ENCODE data around the gene RPL21.
"Not testable (repeated sequence)": the region's sequence is repeated elsewhere in the genome, so short reads cannot be mapped to it uniquely, and the experiment has no call there.

The RPL21 gene

DNA sequence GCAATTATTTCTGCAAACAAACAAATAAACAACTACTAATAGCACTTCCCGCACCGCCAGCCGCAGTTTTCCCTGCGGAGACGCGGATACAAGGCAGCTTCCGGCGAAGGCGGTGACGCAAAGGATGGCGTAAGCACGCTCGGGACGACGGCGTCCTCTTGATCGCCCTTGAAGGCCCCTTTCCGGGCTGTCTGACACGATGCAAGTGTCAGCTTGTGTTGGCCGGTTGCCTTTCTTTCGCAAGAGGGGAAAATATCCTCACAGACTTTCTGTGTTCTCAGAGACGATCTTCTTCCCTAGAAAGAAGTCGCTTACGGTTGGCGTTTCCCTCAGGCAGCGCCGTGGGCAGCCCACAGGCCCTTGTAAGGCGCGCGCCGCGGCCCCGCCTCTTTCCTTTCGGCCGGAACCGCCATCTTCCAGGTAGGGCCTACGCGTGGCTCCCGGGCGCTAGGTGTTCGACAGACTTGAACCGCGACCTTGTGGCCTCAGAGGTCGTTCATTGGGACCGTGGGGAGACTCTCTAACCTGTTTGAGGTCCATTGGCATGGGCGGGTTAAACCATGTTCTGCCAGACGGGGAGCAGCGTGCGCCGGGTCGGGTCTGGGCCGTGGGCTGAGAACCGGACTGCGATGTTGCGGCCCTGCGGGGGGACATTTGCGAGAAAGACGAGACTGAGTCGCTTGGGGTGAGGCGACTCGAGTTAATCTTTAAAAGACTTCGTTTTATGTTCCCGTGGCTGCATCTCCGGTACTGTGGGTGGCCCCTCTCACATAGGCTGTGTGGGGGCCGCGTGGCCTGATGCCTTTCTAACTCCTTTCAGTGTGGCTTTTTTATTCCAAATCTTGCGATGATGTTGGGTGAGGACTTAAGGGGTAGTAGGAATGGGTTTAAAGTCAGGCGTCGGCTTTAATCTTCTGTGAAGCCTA is at the start of gene RPL21:
Gene RPL21 (plus strand): TSS at position 393 of the 926 bp plus-strand sequence. CDS start 2,219 bp downstream, outside the sequence.
- peak; percentile 57 for DNase-seq (ENCODE audit: insufficient read length, low spot score)
- peak; percentile 72 for TF ChIP-seq POLR2A (IDR thresholded peaks at IDR 0.05; ENCODE audit: low read depth, low read length)
- FAIRE-seq = peak; percentile 70

DNA sequence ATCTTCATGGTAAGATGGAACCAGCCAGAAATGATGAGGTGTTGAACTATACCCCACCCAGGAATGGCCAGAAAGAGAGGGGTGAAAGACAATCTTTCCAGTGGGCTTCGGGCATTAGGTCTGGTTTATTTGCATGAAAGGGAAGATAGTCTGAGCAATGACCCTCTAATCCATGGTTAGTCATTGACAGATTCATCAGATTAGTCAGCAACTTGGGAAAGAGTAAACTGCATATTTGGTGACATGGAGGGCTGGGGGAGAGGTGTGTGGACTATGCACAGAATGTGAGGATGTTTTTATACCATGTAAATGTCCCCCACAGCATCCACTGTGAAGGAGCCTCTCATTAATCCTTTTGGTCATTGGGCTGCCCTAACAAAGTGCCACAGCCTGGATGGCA is 49.7 kb upstream of the RPL21 start:
- TF ChIP-seq POLR2A (IDR thresholded peaks at IDR 0.05; ENCODE audit: low read depth, low read length) = no peak
- FAIRE-seq (no peak), DNase-seq (ENCODE audit: insufficient read length, low spot score) (no peak)

DNA sequence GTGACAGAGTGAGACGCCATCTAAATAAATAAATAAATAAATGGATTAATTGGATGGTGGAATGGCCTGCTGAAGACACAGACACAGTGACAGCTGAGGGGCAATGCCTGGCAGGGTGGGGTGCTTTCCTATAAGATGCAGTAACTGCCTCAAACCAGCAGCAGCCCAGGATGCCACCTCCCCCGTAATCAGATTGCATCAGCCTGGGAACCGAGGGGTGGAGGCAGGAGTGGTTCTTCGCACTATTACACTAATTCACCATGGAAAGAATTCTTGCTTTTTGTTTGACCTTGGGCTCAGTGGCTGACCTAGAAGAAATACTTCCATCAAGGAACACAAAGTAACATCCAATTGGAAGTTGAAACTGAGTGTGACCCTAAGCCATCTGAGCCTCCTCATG is 48.2 kb upstream of the RPL21 start:
- DNase-seq (ENCODE audit: insufficient read length, low spot score) = no peak
- no peak for FAIRE-seq
- TF ChIP-seq POLR2A (IDR thresholded peaks at IDR 0.05; ENCODE audit: low read depth, low read length) = no peak

DNA sequence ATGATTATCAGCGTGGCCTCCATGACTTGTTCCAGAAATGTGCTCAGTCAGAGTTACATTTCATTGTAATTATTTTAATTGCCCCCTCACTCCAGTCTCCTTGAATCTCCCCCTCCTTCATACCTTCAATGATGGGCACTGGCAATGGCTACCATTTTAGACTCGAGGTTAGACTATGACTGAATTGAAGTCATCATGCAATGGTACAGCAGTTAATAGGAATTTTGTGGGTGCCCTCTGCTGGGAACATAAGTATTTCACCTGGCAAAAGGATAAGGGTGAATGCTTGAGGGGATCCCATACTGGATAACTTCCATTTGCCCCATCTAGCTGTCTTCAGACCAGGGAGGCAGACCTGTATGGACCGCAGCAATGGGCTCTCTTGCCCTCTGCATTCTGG is 47.5 kb upstream of the RPL21 start:
- DNase-seq (ENCODE audit: insufficient read length, low spot score) (no peak), FAIRE-seq (no peak)
- TF ChIP-seq POLR2A (IDR thresholded peaks at IDR 0.05; ENCODE audit: low read depth, low read length) = no peak

DNA sequence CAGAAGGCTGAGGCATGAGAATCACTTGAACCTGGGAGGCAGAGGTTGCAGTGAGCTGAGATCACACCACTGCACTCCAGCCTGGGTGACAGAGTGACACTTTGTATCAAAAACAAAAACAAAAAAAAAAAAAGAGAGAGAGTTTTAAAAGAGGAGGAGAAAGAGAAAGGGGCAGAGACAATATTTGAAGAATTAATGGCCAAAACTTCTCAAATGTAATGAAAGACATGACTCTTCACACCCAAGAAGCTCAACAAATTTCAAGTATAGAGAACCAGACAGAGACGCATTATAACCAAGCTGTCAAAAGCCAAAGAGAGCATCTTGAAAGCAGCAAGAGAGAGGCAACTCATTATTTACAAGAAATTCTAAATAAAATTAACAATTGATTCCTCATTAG is 42.8 kb upstream of the RPL21 start:
- no peak for FAIRE-seq
- DNase-seq (ENCODE audit: insufficient read length, low spot score) = no peak
- TF ChIP-seq POLR2A (IDR thresholded peaks at IDR 0.05; ENCODE audit: low read depth, low read length) = no peak

DNA sequence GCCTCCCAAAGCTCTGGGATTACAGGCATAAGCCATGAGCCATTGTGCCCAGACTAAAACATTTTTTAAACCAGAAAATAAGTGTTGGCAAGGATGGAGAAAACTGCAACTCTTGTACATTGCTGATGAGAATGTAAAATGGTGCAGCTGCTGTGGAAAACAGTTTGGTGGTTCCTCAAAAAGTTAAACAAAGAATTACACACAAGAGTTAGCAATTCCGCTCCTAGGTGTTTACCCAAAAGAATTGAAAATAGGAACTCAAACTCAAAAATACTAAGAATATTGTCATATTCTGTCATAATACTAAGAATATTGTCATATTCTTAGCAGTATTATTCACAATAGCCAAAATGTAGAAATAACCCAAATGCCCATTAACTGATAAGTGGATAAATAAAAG is 40.1 kb upstream of the RPL21 start:
- no peak for FAIRE-seq
- no peak for TF ChIP-seq POLR2A (IDR thresholded peaks at IDR 0.05; ENCODE audit: low read depth, low read length)
- no peak for DNase-seq (ENCODE audit: insufficient read length, low spot score)

DNA sequence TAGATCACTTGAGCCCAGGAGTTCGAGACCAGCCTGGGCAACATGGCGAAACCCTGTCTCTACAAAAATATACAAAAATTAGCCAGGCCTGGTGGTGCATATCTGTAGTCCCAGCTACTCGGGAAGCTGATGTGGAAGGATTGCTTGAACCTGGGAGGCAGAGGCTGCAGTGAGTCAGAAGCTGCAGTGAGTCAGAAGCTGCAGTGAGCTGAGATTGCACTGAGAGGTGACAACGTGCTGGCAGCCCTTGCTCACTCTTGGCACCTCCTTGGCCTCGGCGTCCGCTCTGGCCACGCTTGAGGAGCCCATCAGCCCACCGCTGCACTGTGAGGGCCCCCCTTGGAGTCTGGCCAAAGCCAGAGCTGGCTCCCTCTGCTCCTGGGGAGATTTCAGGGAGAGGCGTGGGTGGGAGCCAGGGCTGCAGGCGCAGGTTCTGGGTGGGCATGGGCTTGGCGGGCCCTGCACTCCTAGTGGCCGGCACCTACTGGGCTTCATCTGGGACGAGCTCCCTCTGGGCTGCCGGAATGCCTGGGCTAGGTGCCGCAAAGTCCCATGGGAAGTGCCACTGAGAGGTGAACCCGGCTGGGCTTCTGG is 39.5 kb upstream of the RPL21 start:
- no peak for TF ChIP-seq POLR2A (IDR thresholded peaks at IDR 0.05; ENCODE audit: low read depth, low read length)
- FAIRE-seq = peak; percentile 82
- no peak for DNase-seq (ENCODE audit: insufficient read length, low spot score)

DNA sequence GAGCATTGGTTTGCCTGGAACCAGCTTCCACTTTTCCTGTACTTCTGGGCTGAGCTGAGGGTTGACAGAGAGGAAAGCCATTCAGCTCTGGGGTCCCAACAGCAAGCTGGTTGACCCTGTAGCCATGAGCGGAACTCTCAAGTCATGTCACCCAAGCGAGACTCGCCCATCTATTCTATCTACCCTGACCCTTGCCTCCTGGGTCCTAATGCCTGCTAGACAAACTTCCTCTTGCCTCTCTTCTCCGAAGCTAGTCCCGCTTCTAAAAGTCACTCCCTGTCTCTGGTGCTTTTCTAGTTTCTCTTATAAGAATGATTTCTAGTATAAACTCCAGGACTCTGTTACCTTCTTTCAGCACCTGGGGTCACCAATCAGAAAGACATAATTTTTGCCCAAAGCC is 38.0 kb upstream of the RPL21 start:
- not testable (repeated sequence) for DNase-seq (ENCODE audit: insufficient read length, low spot score); FAIRE-seq

DNA sequence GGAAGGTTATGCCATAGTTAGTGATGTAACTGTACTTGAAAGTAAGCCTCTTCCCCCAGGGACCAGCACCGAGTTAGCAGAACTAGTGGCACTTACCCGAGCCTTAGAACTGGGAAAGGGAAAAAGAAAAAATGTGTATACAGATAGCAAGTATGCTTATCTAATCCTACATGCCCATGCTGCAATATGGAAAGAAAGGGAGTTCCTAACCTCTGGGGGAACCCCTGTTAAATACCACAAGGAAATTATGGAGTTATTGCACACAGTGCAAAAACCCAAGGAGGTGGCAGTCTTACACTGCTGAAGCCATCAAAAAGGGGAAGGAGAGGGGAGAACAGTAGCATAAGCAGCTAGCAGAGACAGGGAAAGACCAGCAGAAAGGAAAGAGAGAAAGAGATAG is 33.6 kb upstream of the RPL21 start:
- not testable (repeated sequence) for DNase-seq (ENCODE audit: insufficient read length, low spot score); FAIRE-seq

DNA sequence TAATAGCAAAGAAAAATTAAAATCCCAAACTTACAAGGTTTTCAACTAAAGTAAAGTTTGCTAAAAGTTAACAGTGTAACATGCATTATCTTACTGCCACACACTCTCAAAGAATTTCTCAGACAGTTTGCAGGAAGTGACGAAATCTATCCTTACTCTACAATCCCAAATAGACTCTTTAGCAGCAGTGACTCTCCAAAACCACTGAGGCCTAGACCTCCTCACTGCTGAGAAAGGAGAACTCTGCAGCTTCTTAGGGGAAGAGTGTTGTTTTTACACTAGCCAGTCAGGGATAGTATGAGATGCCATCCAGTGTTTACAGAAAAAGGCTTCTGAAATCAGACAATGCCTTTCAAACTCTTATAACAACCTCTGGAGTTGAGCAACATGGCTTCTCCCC is 32.5 kb upstream of the RPL21 start:
- not testable (repeated sequence) for DNase-seq (ENCODE audit: insufficient read length, low spot score); FAIRE-seq

DNA sequence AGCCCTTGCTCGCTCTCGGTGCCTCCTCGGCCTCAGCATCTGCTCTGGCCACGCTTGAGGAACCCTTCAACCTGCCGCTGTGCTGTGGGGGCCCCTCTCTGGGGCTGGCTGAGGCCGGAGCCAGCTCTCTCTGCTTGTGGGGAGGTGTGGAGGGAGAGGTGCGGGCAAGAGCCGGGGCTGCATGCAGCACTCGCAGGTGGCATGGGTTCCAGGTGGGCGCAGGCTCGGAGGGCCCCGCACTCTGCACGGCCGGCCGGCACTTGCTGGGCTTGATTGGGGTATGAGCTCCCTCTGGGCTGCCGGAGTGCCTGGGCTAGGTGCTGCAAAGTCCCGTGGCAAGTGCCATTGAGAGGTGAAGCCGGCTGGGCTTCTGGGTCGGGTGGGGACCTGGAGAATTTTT is 31.7 kb upstream of the RPL21 start:
- DNase-seq (ENCODE audit: insufficient read length, low spot score) = no peak
- TF ChIP-seq POLR2A (IDR thresholded peaks at IDR 0.05; ENCODE audit: low read depth, low read length) = no peak
- FAIRE-seq = no peak

DNA sequence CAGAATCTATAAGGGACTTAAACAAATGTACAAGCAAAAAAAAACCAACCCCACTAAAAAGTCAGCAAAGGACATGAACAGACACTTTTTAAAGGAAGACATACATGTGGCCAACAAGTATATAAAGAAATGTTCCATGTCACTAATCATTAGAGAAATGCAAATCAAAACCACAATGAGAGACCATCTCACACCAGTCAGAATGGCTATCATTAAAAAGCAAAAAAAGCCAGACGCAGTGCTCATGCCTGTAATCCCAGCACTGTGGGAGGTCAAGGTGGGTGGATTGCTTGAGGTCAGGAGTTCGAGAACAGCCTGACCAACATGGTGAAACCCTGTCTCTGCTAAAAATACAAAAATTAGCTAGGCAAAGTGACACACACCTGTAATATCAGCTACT is 29.3 kb upstream of the RPL21 start:
- not testable (repeated sequence) for DNase-seq (ENCODE audit: insufficient read length, low spot score); FAIRE-seq

DNA sequence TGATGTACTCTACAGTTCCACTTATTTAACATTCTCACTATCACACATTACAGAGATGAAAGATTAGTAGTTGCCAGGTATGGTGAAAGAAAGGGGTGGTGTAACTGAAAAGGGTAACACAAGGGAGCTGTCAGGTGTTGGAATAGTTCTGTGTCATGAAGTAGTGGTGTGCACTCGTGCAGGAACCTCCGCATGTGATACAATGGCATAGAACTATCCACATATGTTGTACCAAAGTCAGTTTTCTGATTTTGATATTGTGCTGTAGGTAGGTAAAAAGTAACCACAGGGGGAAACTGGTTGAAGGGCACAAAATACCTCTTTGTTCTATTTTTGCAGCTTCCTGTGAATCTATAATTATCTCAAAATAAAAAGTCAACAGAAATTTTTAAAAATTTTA is 24.4 kb upstream of the RPL21 start:
- no peak for DNase-seq (ENCODE audit: insufficient read length, low spot score)
- no peak for TF ChIP-seq POLR2A (IDR thresholded peaks at IDR 0.05; ENCODE audit: low read depth, low read length)
- FAIRE-seq = no peak

DNA sequence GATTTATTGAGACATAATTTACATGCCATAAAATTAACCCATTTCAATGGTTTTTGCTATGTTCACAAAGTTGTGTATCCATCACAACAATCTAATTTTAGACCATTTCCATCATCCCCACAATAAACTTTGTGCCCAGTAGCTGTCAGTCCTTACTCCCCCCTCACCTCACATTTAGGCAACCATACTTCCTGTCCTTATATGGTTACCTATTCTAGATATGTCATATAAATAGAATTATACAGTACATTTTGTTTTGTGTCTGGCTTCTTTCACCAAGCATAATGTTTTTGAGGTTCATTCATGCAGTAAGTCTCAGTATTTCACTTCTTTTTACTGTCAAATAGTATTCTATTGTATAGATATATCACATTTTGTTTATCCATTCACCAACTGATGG is 23.2 kb upstream of the RPL21 start:
- TF ChIP-seq POLR2A (IDR thresholded peaks at IDR 0.05; ENCODE audit: low read depth, low read length) = no peak
- FAIRE-seq = no peak
- DNase-seq (ENCODE audit: insufficient read length, low spot score) = no peak

DNA sequence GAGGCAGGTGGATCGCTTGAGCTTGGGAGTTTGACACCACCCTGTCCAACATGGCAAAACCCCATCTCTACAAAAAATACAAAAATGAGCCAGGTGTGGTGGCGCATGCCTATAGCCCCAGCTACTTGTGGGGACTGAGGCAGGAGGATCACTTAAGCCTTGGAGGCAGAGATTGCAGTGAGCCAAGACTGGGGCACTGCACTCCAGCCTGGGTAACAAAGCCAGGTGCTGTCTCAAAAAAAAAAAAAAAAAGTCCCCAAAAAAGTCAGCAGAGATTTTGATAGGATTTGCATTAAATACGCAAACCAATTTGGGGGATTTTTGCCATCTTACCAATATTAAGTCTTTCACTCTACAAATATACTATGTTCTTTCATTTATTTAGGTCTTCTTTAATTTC is 21.7 kb upstream of the RPL21 start:
- FAIRE-seq = no peak
- DNase-seq (ENCODE audit: insufficient read length, low spot score) = no peak
- no peak for TF ChIP-seq POLR2A (IDR thresholded peaks at IDR 0.05; ENCODE audit: low read depth, low read length)

Data from H54 (cell line).